ENCODE results near the gene CASZ1.

The CASZ1 gene

GRCh38 chr1:10631121-10631810, 165.2 kb downstream of the CASZ1 start:
- TF ChIP-seq POLR2AphosphoS5 (IDR thresholded peaks at IDR 0.05; ENCODE audit: low read depth, low read length) (no peak), TAF1 (IDR thresholded peaks at IDR 0.05; ENCODE audit: borderline replicate concordance, low read depth, low read length) (no peak), POLR2A (IDR thresholded peaks at IDR 0.05; ENCODE audit: low read depth, low read length) (no peak)
- DNase-seq (ENCODE audit: insufficient read length) (no peak), FAIRE-seq (no peak)

- no peak for TF ChIP-seq TAF1 (IDR thresholded peaks at IDR 0.05; ENCODE audit: borderline replicate concordance, low read depth, low read length)
- TF ChIP-seq POLR2A (IDR thresholded peaks at IDR 0.05; ENCODE audit: low read depth, low read length): no peak
- TF ChIP-seq POLR2AphosphoS5 (IDR thresholded peaks at IDR 0.05; ENCODE audit: low read depth, low read length): no peak
- FAIRE-seq (no peak), DNase-seq (ENCODE audit: insufficient read length) (no peak)
Observed at GRCh38 chr1:10630661-10631120, 165.8 kb downstream of the CASZ1 start.

- FAIRE-seq (no peak), DNase-seq (ENCODE audit: insufficient read length) (no peak)
- no peak for TF ChIP-seq POLR2A (IDR thresholded peaks at IDR 0.05; ENCODE audit: low read depth, low read length)
- no peak for TF ChIP-seq TAF1 (IDR thresholded peaks at IDR 0.05; ENCODE audit: borderline replicate concordance, low read depth, low read length)
- no peak for TF ChIP-seq POLR2AphosphoS5 (IDR thresholded peaks at IDR 0.05; ENCODE audit: low read depth, low read length)
Observed at GRCh38 chr1:10629816-10630571, 166.5 kb downstream of the CASZ1 start.

GRCh38 chr1:10629091-10629815, 167.2 kb downstream of the CASZ1 start:
- TF ChIP-seq TAF1 (IDR thresholded peaks at IDR 0.05; ENCODE audit: borderline replicate concordance, low read depth, low read length) (no peak), POLR2A (IDR thresholded peaks at IDR 0.05; ENCODE audit: low read depth, low read length) (no peak), POLR2AphosphoS5 (IDR thresholded peaks at IDR 0.05; ENCODE audit: low read depth, low read length) (no peak)
- DNase-seq (ENCODE audit: insufficient read length) (no peak), FAIRE-seq (no peak)

- no peak for DNase-seq (ENCODE audit: insufficient read length)
- FAIRE-seq: no peak
- no peak for TF ChIP-seq POLR2A (IDR thresholded peaks at IDR 0.05; ENCODE audit: low read depth, low read length)
- no peak for TF ChIP-seq TAF1 (IDR thresholded peaks at IDR 0.05; ENCODE audit: borderline replicate concordance, low read depth, low read length)
- TF ChIP-seq POLR2AphosphoS5 (IDR thresholded peaks at IDR 0.05; ENCODE audit: low read depth, low read length): no peak
Observed at GRCh38 chr1:10628685-10629084, 167.8 kb downstream of the CASZ1 start.

- no peak for TF ChIP-seq POLR2AphosphoS5 (IDR thresholded peaks at IDR 0.05; ENCODE audit: low read depth, low read length)
- TF ChIP-seq TAF1 (IDR thresholded peaks at IDR 0.05; ENCODE audit: borderline replicate concordance, low read depth, low read length): no peak
- no peak for TF ChIP-seq POLR2A (IDR thresholded peaks at IDR 0.05; ENCODE audit: low read depth, low read length)
- DNase-seq (ENCODE audit: insufficient read length) (no peak), FAIRE-seq (no peak)
Observed at GRCh38 chr1:10626791-10627410, 169.5 kb downstream of the CASZ1 start.

GRCh38 chr1:10626131-10626731, 170.2 kb downstream of the CASZ1 start:
- no peak for TF ChIP-seq POLR2AphosphoS5 (IDR thresholded peaks at IDR 0.05; ENCODE audit: low read depth, low read length)
- no peak for TF ChIP-seq TAF1 (IDR thresholded peaks at IDR 0.05; ENCODE audit: borderline replicate concordance, low read depth, low read length)
- TF ChIP-seq POLR2A (IDR thresholded peaks at IDR 0.05; ENCODE audit: low read depth, low read length): no peak
- DNase-seq (ENCODE audit: insufficient read length): no peak
- no peak for FAIRE-seq

- FAIRE-seq (no peak), DNase-seq (ENCODE audit: insufficient read length) (no peak)
- TF ChIP-seq POLR2A (IDR thresholded peaks at IDR 0.05; ENCODE audit: low read depth, low read length) (no peak), TAF1 (IDR thresholded peaks at IDR 0.05; ENCODE audit: borderline replicate concordance, low read depth, low read length) (no peak), POLR2AphosphoS5 (IDR thresholded peaks at IDR 0.05; ENCODE audit: low read depth, low read length) (no peak)
Observed at GRCh38 chr1:10625554-10625953, 170.9 kb downstream of the CASZ1 start.

GRCh38 chr1:10625076-10625475, 171.4 kb downstream of the CASZ1 start:
- no peak for FAIRE-seq
- DNase-seq (ENCODE audit: insufficient read length): no peak
- TF ChIP-seq POLR2A (IDR thresholded peaks at IDR 0.05; ENCODE audit: low read depth, low read length) (no peak), POLR2AphosphoS5 (IDR thresholded peaks at IDR 0.05; ENCODE audit: low read depth, low read length) (no peak)

GRCh38 chr1:10624256-10625050, 172.0 kb downstream of the CASZ1 start:
- FAIRE-seq (no peak), DNase-seq (ENCODE audit: insufficient read length) (no peak)
- TF ChIP-seq POLR2A (IDR thresholded peaks at IDR 0.05; ENCODE audit: low read depth, low read length) (no peak), POLR2AphosphoS5 (IDR thresholded peaks at IDR 0.05; ENCODE audit: low read depth, low read length) (no peak), TAF1 (IDR thresholded peaks at IDR 0.05; ENCODE audit: borderline replicate concordance, low read depth, low read length) (no peak)

Data from GM12892 (cell line).